GM18499 (cell line): ENCODE measurements around the gene TRIM66.

Experiments
- ATAC-seq: cut with Tn5 transposase; IDR thresholded peaks from one replicate; pipeline ENCODE4 v1.9.1; 2021; ENCODE audit warnings: moderate number of reproducible peaks; ENCODE audit not compliant: insufficient read depth, unreplicated experiment

The TRIM66 gene

DNA sequence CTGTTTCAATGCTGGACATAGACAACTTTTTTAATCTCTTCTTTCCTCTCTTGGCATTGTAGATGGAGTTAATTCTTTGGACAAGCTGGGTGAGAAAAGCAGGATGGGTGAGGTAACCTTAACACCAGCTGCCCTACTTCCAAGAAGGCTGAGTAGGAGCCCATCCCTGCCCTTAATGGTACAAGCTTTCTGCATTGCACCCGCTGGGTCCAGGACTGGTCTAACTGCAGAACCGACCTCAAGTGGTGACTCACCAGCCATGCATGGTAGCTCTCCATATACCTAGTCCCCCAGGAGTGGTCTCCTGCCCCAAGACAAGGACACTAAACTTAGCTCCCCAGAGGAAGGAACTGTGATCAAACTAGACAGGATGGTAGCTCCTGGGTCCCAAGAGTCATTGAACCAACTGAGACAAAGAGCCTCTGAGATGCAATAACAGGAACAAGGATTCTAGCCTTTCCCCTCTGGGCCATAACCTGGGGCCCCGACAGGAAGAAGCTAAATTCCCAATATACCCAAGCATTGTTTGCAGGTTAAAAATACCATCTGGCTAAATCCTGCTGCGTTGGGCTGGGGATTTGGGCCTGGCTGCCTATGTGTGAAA lies 32.3 kb upstream of the TRIM66 start:
- ATAC-seq: no peak

DNA sequence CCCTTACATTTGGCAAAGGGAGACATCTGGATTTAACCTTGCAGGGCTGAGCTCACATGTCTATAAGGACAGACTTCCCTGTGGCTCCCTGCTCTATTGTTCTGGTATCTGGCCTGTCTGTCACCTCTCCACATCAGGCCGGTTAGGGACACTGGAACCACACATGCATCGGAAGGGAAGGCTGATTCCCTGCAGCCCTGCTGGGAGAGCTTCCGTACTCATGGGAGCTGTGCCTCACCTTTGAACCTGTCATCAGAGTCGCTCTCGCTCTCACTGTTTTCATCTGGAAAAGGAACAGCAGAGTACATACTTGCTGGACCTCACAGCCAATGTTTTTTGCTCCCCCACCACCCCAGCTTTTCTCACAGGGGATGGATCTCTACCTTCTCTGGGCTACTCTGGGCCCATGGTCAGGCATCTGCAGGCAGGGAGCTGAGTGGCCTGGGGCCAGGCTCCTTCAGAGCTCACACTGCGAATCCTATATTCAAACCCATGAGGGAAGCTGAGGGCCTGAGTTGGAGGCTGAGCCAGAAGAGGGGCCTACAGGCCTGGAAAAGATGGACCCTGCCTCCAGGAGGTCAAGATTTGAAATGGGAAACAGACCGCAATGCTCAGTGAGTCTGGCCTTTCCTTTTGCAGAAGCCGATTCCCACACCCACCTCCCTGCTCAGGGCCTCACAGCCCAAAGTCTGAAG lies 31.4 kb upstream of the TRIM66 start:
- ATAC-seq: no peak

DNA sequence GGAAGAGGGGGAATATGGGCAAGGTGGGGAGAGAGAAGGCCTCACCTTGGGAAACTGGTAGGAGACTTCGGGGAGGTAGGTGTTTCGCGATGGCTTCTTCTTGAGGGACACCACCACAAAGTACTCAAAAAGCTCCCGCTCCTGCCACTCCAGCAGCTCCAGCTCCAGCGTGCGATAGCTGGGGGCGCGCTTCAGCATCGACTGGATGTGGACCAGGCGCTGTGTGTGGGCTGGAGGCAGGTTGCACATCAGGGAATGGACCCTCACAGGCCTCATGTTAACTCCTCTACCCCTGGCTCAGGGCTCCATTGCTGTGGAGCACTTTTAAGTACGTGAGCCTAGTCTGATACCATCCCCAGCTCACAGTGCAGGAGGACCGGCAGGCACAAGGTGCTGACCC lies 30.0 kb upstream of the TRIM66 start:
- no peak for ATAC-seq

DNA sequence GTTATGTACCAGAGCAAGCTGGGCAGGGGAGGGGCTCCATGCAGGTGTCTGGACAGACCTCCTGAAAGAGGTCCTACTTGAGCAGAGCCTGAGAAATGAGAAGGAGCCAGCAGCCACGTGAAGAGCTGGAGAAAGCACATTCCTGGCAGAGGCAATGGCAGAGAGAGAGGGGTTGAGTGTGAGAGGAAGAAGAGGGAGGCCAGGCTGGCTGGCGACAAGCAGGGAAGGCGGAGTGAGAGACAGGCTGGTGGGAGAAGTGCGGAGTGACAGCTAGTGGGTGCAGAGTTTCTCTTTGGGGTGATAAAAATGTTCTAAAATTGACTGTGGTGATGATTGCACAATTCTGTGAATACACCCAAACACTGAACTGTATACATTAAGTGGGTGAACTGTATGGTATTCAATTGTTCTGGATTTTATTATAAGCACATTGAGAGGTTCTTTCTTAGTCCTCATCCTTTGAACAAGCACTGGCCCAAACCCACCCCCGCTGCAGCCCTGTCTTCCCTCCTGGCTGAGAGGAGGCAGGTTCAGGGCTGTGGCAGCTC lies 29.5 kb upstream of the TRIM66 start:
- ATAC-seq: no peak

DNA sequence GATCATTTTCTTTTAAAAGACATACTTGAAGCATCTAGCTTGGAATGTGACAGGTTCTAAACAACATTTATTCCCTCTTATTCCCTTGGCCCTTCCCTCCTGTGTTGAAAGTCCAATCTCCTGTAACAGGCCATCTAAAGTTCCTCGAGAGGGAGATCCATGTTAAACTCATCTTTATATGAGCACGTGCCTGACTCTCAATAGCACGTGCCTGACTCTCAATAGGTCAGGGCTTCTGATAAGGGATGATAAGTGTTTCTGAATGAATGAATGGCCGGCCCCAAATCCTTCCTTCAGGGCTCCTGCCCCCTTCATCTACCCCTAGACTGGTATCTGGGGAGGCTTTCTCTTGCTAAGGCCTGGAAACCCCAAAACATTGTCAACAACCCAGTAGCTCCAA lies 27.3 kb upstream of the TRIM66 start:
- no peak for ATAC-seq

DNA sequence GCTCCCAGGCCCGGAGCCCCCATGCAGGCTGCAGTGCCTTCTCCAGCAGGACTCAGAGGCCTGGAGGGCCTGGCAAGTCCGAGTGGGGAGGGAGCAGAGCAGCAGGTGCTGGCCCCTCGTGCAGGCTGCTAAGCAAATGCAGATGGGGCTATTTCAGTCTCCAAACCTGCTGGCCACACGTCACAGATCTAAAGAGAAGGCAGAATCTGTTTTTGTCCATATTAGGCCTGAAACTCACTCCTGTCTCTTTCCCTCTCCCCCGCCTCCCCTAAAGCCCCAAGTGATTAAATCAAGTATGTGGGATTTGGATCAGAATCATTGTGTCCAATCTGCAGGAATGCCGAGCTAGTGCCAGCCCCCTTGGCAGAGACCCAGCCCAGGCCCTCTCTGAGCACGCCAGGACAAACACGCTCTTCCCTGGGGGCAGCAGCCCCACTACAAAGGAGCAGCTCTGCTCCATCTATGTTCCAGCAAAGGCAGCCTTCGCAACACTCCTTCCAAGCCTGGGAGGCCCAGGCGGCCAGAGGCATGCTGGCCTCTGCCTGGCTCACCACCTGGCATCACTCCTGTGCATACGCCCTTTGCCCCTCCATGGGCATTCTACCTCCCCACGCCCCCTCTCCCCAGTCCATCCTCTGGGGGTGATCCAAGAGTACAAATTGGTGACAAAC lies 26.7 kb upstream of the TRIM66 start:
- no peak for ATAC-seq

DNA sequence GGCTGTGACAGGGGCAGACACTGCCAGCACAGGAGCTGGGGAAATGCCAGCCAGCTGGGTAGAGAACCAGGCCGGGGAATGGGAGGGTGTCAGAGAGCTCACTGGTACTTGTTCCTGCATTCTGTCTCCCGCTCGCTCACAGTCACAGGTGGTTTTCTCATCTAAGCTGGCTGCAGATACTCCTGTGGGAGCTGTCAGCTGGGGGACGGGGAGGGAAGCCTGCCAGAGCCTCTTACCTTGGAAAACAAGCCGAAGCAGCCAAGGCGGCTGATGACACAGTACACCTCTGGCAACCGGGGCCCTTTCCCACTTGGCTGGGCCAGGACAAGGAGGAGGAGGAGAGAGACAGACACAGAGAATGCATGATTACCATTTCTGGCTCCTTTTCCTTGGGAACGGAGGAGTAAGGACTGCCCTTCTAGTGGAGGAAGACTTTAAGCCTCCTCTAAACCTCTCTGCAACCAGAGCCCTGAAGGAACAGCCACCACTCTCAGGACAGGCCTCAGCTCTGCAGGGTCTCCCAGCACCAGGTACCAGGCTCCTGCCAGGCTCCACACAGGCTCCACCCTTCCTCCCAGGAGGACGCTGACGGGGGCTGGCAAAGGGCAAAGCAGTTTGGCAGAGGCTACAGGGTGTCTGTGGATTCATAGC lies 25.2 kb upstream of the TRIM66 start:
- no peak for ATAC-seq

DNA sequence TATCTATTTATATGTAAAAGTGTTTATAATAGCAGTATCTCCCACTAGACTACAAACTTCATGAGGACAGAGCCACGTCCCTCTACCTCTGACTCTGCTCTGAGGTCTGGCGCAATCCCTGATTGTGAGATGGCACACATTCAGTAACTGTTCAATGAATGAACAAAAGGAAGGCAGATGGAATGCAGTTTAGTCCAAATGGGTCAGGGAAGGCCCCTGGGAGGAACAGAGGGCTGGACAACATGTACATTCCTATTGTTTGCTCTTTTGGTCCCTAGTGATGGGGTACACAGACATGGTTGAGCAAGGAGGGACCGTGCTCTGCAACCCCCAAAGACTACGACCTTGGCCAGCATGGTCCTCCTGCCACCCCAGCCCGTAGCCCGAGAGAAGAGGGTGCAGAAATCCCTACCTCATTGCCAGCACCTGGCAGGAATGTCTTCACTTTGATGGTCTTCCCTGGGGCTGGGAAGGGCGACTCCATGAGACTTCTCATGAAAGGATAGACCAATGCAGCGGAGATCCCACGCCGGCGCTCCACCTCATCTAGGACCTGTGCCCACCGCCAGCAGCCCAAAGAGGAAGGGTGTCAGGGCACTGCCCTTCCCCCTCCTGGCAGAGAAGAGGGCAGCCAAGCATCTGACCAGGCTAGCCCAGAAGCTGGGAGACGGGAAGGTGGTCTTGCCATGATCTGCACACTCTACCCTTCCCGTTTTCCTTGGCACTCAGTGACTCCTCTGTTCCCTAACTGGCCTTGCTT lies 24.4 kb upstream of the TRIM66 start:
- ATAC-seq: no peak

DNA sequence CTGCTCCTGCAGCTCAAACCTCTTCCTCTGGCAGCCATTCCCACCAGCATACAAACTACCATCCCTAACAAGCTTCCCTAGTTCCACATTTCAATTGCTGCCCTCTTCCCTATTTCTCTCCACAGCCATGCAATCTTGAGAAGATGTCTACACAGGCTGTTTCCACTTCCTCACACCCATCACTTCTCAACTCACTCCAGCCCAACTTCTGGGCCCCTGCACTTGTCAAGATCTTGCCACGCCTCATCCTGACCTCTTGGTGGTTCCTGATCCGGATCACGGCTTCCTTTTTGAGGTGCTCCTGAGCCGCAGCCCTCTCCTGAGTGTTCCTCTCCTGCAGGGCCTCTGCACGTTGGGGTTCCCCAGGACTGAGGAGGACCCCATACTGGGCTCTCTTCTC lies 22.7 kb upstream of the TRIM66 start:
- no peak for ATAC-seq

DNA sequence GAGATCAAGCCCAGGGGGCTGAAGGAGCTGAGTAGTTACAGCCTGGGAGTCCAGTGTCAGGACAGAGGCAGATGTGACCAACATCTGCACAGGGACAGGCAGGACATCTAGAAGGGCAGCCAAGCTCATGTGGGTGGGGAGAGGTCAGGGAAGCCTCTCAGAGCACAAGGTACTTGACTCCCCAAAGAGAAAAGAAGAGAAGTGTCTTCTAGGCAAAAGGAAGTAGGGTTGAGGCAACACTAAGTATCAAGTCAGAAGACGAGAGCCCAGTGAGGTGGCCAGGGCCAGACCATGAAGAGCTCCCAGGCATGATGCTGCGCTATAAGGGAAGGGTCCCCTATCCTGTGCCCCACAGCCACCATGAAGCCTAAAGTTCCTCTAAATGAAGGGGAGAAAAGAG lies 21.7 kb upstream of the TRIM66 start:
- ATAC-seq: no peak

DNA sequence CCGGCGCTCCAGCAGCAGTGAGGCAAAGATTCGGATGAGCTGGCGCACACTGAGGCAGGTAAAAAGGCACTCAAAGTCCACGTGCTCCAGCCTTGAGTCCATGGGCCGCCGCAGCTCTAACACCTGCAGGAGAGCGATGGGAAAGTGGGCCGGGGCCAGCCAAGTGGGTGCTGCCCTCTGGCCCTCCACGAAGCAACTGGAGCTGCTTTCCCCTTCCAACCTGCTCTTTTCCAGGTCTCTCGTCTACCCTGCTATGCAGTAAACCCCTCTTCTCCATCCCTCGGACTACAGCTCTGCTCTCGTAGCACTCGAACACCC lies 20.1 kb upstream of the TRIM66 start:
- no peak for ATAC-seq

DNA sequence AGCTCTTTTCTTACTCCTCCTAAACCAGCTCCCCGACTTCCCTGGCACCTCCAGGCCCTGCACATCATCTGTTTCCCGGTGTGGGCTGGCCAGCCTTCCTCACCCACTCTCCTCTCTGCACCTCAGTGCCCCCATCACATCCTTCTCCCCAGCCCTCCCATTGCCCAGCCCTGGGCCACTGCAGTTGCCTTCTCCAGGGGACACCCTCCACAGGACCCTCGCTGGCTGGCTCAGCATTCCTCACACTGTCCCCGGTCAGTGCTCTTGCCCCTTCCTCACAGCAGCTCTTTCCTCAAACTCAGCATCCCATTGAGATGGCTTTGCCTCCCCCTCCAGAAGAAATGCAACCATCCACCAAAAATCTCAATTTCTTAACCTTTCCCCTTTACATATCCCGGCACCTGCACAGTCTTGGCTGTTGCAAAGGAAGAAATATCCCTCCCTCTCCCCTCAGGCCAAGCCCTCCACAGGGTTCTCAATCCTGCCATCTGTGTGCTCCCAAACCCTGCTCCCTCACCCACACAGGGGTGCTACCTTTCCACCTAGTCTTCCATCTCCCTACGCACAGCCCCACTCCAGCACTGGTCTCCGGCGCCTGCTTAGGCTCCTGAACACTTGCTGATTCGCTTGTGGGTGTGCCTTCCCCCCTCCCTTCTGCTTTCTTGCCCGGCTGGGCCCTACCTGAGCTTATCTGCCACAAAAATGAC lies 19.6 kb upstream of the TRIM66 start:
- ATAC-seq: no peak

DNA sequence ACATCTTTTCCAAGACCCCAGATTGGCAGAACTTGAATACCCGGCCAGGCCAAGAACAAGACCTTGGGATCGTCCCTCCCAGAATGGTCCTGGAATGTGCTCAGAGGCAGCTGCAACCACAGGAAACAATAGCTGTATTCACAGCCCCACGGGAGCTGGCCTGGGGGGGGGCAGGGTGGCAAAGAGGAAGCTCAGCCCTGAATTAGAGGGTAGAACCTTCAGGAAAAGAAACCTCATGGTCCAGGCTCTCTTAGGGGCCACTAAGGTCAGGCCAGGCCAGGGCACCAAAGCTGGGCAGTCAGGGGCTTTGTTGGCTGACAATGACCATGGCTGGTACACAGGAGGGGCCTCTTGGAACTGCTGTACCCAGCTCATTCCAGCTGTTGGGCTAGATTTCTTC lies 17.4 kb upstream of the TRIM66 start:
- no peak for ATAC-seq

DNA sequence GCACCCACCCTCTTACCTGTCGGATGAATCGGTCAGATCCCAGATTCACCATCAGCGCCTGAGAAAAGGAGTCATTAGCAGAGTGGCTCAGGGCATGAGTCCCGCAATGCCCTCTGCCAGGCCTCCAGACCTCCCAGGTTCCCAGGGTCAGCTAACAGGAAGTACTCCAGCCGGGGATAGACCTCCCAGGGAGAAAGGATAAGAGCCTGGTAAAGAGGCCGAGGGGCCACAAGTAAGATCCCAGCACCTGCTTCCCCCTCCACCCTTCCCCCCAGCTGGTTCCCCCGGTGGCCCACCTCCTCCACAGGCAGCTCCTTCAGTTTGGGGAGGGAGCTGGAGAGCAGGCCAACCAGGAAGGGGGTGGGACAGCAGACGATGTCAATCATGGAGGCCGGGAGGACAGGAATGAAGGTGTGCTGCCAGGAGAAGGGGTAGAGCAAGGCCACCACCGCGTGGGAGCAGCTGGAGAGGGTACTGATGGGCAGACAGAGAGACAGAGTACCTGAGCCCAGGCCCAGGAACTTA lies 16.5 kb upstream of the TRIM66 start:
- ATAC-seq: no peak

DNA sequence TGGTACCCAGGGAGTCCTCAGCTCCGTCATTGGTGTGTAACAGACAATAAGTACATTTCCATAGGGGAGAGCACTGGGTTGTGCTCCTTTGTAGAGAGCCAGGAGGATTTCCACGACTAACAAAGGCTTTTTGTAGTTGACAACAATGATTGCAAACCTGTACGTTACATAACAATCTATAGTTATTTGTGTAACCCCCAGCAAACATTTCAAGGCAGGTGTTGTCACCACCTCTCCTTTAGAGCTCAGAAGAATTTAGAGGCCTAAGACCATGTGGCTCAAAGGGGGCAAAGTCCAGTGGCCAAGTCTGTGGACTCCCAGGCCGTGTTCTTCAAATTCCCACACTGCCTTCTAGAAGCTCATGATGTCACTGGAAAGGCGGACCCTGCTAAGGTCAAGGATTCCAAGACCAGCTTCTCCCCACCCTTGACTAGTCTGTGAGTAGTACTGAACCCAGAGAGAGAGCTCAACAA lies 15.9 kb upstream of the TRIM66 start:
- ATAC-seq: no peak

DNA sequence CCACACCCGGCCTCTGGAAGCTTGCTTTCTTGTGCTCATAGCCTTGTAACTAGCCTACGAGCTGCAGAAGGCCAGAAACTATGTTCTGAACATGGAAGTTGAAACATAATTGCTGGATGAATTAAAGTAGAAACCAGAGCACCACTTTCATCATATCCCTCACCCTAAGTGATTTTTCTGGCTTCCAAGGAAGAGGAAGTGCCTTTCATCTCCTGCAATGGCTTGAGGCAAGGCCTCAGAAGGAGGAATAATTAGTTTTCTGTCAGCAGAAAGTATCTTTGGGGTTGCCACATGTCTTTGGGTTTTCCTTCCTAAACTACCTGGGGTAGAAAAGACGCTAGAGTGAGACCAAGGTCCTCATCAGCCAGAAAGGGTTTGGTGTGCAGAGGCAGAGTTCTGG lies 14.6 kb upstream of the TRIM66 start:
- no peak for ATAC-seq

DNA sequence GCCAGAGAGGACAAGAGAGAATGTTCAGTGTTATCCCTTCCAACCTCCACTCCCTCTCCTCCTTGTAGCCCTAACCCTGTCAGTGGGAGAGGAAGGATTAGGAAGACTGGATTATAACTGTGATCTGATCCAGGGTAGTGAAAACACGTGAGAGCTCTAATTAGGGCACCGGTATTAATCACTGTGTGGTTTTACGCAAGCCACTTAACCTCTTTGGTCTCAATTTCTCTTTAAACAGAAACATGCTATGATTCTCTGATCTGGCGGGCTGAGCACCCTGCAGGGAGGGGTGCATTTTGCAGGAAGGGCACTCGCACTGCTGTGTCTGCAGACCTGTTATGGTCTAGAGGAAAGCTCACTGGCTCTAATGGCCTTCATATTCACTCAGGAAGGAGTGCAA lies 11.7 kb upstream of the TRIM66 start:
- ATAC-seq: no peak

DNA sequence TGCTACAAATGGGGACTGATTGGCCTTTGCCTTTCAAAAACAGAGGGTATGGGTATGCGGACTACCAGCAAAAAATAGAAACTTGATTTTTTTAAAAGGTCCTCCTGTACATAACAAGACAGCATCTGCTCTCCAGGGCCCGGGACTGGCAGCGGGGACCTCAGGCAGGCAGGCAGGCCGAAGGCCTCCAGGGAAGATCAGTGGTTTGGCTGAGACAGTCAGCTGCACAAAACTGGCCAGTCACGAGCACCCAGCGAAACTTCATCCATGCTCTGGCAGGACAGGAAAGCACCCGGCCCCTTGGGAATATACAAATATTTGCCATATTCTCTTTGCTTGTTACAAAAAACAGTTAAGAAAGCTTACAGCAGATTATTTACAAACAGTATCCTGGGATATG lies 11.1 kb upstream of the TRIM66 start:
- ATAC-seq: no peak

DNA sequence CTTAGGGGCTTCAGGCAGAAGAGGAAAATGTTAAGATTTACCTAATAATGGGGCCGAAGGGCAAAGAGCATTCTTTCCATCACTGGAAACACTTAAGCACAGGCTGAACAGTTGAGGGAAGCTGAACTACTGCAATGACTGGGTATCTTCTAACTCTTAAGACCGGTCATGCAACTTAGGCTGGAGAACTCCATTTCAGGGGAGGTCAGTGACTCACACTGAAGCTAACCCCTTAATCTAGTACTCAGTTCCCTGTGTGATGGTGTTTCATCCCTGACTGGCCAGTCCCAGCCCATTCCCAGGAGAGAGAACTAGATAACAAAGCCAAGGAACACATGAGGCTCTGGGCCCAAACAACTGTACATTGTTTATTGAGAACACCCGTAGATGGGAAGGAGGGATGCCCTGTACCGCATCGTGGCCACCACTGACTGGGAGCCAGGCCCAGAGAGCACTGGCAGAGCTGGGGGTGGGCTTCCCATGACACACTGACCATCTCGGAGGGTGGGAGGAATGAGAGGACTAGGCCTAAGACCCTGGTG lies 10.6 kb upstream of the TRIM66 start:
- ATAC-seq: no peak
